Epithelial cell of alveolus of lung (primary cell): ENCODE data around the gene RALGAPA1. TPM values are rescaled to one million over a fixed set of nuclear protein-coding genes. Genes with fewer than 3 reads are reported as not detected.

ENCODE experiments used
- total RNA-seq: library from RNA; depleted of rRNA; stranded (reverse); fragments of >200 nt; gene quantifications from 2 replicates; pipeline ENCODE4 v1.2.1, GENCODE V29; 2015

The RALGAPA1 gene
- total RNA-seq, result 7.5 and 18.0 TPM in 2 replicates

DNA sequence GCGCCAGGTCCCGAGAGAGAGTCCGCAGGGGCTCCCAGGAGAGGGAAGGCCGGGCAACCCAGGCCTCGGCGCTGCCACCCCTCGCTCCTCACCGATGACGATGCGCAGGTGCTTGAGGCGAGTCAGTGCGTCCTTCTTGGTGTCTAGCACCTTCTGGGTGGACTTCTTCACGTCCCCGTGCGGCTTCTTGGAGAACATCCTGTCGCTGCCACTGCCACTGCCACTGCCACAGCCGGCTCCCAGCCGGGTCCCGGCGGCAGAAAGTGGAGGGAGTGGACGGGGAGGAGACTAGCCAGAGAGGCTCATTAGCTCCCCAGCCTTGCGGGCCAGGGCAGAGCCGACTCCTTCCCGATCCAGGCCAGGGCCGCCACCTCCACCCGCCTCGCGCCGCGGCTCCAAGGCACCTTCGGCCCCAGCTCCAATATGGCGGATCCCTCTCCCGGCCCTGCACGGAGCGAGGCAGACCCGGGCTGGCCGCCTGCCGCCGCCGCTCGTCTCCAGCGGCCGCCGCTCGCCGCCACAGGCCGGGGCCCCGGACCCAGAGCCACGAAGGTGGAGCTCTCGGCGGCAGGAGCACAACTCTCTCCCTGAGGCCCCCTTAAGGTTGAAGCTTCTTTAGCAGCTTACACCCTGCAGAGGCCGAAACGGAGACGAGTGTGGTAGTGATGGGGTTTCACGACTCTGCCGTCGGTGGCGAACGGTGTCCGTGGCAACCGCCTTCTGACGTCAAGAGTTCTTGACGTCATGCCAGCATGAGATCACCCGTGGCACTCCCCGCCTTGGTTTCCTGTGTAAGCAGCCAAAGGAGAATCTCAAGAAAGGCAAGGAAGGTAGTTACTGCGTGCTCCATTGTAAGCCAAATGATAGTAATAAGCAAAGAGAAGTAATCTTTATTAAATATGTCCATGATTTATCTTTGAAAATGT, at the start of gene RALGAPA1:
Gene RALGAPA1 (minus strand): TSS at position 658 of the 926 bp plus-strand sequence. CDS start 460 bp downstream, at position 198.

DNA sequence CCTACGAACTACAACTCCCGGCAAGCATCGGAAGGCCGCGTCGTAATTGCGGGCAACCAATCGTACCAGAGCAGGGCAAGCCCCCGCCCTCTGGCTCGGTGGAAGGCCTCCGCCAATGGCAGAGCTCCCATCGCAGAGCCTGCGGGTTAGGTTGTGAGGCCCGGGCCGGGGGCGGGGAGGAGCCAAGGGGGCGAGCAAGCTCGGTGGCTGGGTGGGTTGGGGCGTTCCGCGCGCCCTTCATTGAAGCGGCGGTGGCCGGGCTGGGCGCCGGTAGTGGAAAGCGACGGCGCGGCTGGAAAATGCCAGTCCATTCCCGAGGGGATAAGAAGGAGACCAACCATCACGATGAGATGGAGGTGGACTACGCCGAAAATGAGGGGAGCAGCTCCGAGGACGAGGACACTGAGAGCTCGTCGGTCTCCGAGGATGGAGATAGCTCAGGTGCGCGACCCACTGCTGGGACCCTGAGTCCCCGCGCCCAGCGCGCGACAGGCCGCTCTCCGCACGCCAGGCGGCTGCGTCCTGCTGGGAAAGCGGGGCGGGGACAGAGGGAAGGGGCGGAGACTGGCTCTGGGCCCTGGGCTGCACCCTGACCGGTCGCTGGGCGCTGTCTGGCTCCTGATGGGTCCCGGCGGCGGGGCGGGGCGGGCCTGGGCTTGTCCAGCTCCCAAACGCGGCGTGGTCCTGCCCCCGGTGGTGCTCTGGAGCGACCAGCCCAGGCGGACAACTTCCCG, 17.3 kb upstream of the RALGAPA1 start, which contains the start of gene BRMS1L:
Gene BRMS1L (plus strand): TSS at position 121 of the 734 bp plus-strand sequence. CDS start 179 bp downstream, at position 300.

DNA sequence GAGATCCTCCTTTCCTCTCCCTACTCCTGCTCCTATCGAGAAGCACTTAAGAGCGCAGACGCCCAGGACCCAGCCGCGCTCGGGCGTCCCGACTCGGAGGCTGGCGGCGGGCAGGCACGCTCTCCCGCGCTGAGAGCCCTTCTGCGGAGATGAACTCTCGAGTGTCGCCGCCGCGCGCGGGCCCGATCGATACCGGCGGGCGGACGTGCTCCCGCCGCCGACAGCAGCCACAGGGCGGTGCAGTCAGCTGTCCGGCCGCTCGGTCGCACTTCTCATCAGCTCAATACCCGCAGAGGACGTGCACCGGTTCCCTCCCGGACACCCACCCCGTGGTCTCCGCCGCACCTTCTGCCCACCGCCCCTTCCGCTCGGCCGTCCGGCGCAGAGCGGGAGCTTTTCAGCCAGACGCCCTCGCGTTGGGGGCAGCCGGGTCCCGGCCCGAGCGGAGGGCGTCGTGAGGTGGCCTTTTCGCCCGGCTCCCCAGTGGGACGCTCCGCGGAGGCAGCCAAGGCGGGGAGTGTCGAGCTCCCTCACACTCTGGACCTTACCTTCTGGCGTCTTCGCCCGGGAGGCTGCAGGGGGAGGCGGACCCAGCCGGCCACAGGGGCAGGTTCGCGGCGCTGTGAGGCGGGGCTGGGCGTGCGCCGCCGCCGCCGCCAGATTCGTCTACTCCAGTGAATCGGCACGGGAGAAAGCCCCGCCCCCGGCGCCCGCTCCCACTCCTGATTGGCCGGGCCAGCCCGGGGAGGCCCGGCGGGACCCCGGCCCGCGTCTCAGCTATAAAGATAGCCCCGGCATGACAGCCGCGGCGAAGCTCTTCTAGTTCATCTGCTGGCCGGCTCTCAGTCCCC, 275.5 kb downstream of the RALGAPA1 start, which contains the start of gene INSM2:
Gene INSM2 (plus strand): TSS at position 808 of the 851 bp plus-strand sequence. CDS start 89 bp downstream, outside the sequence.

Other genes with a start within 250 kb of the RALGAPA1 start
- 1.9 and 3.4 TPM in 2 replicates for gene BRMS1L, start 17.0 kb upstream of the RALGAPA1 start, total RNA-seq